T-helper 2 cell treated with Interferon-gamma antibody and Interleukin-4, amounts not matched to agents 5 μg/mL and 100 μg/mL, for 36 hours (primary cell): ENCODE measurements around the gene CITED4.
A peak's percentile ranks its signal among the peaks of the same experiment; 100 is the strongest.

Source experiments
- DNase-seq: peaks from one replicate; pipeline ENCODE4 v3.0.0; 2021; ENCODE audit warnings: low spot score
- H3K27ac Mint-ChIP-seq: one replicate; pipeline ENCODE4 v1.8.0; 2021; ENCODE audit warnings: mild to moderate bottlenecking, mixed read lengths
- H3K27me3 Mint-ChIP-seq: one replicate; pipeline ENCODE4 v1.8.0; 2021; ENCODE audit warnings: low read depth, mixed read lengths
- H3K36me3 Mint-ChIP-seq: one replicate; pipeline ENCODE4 v1.8.0; 2021; ENCODE audit warnings: low read depth, mixed read lengths
- H3K4me1 Mint-ChIP-seq: one replicate; pipeline ENCODE4 v1.8.0; 2021; ENCODE audit warnings: low read depth, mixed read lengths
- H3K4me3 Mint-ChIP-seq: one replicate; pipeline ENCODE4 v1.8.0; 2022; ENCODE audit warnings: mild to moderate bottlenecking, moderate library complexity, mixed read lengths
- H3K9me3 Mint-ChIP-seq: one replicate; pipeline ENCODE4 v1.8.0; 2021; ENCODE audit warnings: mixed read lengths

Gene CITED4

GRCh38 chr1:40853885-40854170, 8.3 kb downstream of the CITED4 start:
- DNase-seq = no peak
- H3K4me1 Mint-ChIP-seq = peaks cover 4% of the 10 kb centered on the region
- no peaks in the 10 kb centered on the region for H3K36me3 Mint-ChIP-seq

GRCh38 chr1:40853113-40853884, 8.9 kb downstream of the CITED4 start:
- peaks cover 10% of the 10 kb centered on the region for H3K27me3 Mint-ChIP-seq
- no peaks in the 10 kb centered on the region for H3K9me3 Mint-ChIP-seq
- H3K4me1 Mint-ChIP-seq = peaks cover 4% of the 10 kb centered on the region
- H3K27ac Mint-ChIP-seq = no peak overlapping the region
- no peak for DNase-seq
- H3K36me3 Mint-ChIP-seq = no peaks in the 10 kb centered on the region
- no peak overlapping the region for H3K4me3 Mint-ChIP-seq

More at GRCh38 chr1:40853885-40854170, 8.3 kb downstream of the CITED4 start:
- Mint-ChIP-seq H3K27me3 (peaks cover 15% of the 10 kb centered on the region), H3K9me3 (no peaks in the 10 kb centered on the region), H3K27ac (no peak overlapping the region), H3K4me3 (no peak overlapping the region)

- Mint-ChIP-seq H3K36me3 (no peaks in the 10 kb centered on the region), H3K27ac (no peak overlapping the region), H3K9me3 (no peaks in the 10 kb centered on the region), H3K27me3 (peaks cover 3% of the 10 kb centered on the region), H3K4me3 (no peak overlapping the region), H3K4me1 (peaks cover 7% of the 10 kb centered on the region)
- DNase-seq = no peak
Observed at GRCh38 chr1:40851643-40852042, 10.5 kb downstream of the CITED4 start.

- H3K9me3 Mint-ChIP-seq = no peaks in the 10 kb centered on the region
- no peaks in the 10 kb centered on the region for H3K36me3 Mint-ChIP-seq
- DNase-seq = peak; percentile 65
- peak overlapping the region; percentile 35 for H3K4me3 Mint-ChIP-seq
- H3K27ac Mint-ChIP-seq = peak overlapping the region; percentile 49
- peaks cover 3% of the 10 kb centered on the region for H3K27me3 Mint-ChIP-seq
- peaks cover 12% of the 10 kb centered on the region for H3K4me1 Mint-ChIP-seq
Observed at GRCh38 chr1:40849801-40850592, 12.2 kb downstream of the CITED4 start.

DNA sequence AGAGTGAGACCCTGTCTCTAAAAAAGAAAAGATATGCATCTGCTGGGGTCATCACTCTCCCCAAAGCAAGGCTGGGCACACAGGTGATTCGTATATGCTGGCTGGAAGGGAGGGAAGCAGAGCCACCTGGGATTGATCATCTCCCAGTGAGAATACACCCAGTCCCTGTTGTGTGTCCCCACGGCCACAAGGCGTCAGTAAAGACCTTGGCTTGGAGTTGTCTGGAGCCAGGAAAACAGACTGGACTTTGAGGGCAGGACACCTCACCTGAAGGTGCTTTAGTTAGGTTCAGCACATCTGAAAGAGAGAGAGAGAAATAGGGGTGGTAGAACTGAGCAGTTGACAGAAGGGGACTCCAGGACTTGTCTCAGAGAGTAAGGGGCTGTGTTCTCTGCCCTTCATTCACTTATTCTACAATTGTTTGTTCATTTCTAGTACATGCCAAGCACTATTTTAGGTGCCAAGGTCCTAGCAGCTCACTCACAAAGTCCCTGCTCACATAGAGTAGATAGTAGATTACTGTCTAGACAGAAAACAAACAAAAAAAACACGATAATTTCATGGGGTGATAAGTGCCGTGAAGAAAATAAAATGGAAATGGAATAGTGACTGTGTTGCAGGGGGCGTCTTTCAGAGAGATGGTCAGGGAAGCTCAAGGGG, 13.5 kb downstream of the CITED4 start:
- Mint-ChIP-seq H3K4me3 (no peak overlapping the region), H3K27ac (no peak overlapping the region), H3K36me3 (no peaks in the 10 kb centered on the region), H3K27me3 (peaks cover 3% of the 10 kb centered on the region), H3K9me3 (no peaks in the 10 kb centered on the region), H3K4me1 (peaks cover 15% of the 10 kb centered on the region)
- DNase-seq = no peak

- Mint-ChIP-seq H3K4me1 (peaks cover 15% of the 10 kb centered on the region), H3K27ac (no peak overlapping the region), H3K9me3 (no peaks in the 10 kb centered on the region), H3K27me3 (no peaks in the 10 kb centered on the region), H3K4me3 (no peak overlapping the region), H3K36me3 (no peaks in the 10 kb centered on the region)
- no peak for DNase-seq
Observed at GRCh38 chr1:40847023-40847745, 15.0 kb downstream of the CITED4 start.

DNA sequence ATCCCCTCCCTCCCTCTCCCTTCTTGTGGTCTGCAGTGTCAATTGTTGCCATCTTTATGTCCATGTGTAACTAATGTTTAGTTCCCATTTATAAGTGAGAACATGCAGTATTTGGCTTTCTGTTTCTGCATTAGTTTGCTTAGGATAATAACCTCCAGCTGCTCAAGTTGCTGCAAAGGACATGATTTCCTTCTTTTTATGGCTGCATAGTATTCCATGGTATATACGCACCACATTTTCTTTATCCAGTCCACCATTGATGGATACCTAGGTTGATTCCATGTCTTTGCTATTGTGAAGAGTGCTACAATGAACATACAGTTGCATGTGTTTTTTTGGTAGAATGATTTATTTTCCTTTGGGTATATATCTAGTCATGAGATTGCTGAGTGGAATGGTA, 16.3 kb downstream of the CITED4 start:
- Mint-ChIP-seq H3K27ac (no peak overlapping the region), H3K4me3 (no peak overlapping the region), H3K27me3 (no peaks in the 10 kb centered on the region), H3K36me3 (no peaks in the 10 kb centered on the region), H3K4me1 (peaks cover 21% of the 10 kb centered on the region), H3K9me3 (no peaks in the 10 kb centered on the region)
- no peak for DNase-seq

- H3K4me3 Mint-ChIP-seq = peak overlapping the region; percentile 52
- no peaks in the 10 kb centered on the region for H3K36me3 Mint-ChIP-seq
- peak overlapping the region; percentile 60 for H3K27ac Mint-ChIP-seq
- no peaks in the 10 kb centered on the region for H3K27me3 Mint-ChIP-seq
- H3K4me1 Mint-ChIP-seq = peaks cover 28% of the 10 kb centered on the region
- peak; percentile 25 for DNase-seq
- no peaks in the 10 kb centered on the region for H3K9me3 Mint-ChIP-seq
Observed at GRCh38 chr1:40844887-40845878, 17.0 kb downstream of the CITED4 start.

GRCh38 chr1:40844079-40844478, 18.1 kb downstream of the CITED4 start:
- Mint-ChIP-seq H3K4me3 (no peak overlapping the region), H3K36me3 (no peaks in the 10 kb centered on the region), H3K4me1 (peaks cover 30% of the 10 kb centered on the region), H3K9me3 (no peaks in the 10 kb centered on the region), H3K27ac (no peak overlapping the region), H3K27me3 (no peaks in the 10 kb centered on the region)
- no peak for DNase-seq

DNA sequence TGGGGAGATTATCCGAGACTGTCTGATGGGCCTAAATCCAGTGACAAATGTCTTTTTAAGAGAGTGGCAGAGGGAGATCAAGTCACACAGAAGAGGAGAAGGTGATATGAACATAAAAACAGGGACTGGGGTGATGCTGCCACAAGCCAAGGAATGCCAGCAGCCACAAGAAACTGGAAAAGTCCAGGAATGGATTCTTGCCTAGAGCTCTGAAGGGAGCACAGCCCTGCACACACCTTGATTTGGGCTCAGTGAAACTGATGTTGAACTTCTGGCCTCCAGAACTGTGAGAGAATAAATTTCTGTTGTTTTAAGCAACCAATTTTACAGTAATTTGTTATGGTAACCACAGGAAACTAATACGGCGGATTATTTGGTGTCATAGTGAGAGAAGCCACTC, 19.5 kb downstream of the CITED4 start:
- Mint-ChIP-seq H3K27ac (no peak overlapping the region), H3K36me3 (no peaks in the 10 kb centered on the region), H3K4me1 (peaks cover 30% of the 10 kb centered on the region), H3K4me3 (no peak overlapping the region), H3K9me3 (no peaks in the 10 kb centered on the region), H3K27me3 (no peaks in the 10 kb centered on the region)
- DNase-seq = no peak

DNA sequence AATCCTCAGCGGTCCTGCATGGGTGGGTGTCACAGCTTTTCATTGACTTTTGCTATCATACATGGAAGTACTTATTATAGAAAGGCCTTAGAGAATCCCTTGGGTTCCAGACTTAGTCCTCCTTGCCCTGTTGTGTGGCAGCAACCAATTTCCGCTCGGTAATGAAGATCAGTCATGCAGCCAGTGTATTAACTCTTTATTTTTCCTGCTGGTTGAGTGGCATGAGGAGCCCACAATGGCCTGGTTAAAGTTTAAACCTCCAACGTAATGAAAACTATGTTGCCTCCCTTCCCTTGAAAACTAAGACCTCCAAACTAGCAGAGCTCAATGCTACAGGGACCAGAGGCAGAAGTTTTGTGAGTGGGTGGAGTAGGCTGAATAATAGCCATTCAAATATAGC, 20.0 kb downstream of the CITED4 start:
- Mint-ChIP-seq H3K4me1 (peaks cover 30% of the 10 kb centered on the region), H3K27ac (no peak overlapping the region), H3K36me3 (no peaks in the 10 kb centered on the region), H3K27me3 (no peaks in the 10 kb centered on the region), H3K9me3 (no peaks in the 10 kb centered on the region), H3K4me3 (no peak overlapping the region)
- no peak for DNase-seq

GRCh38 chr1:40841602-40842001, 20.6 kb downstream of the CITED4 start:
- no peak for DNase-seq
- H3K4me1 Mint-ChIP-seq = peaks cover 28% of the 10 kb centered on the region
- H3K36me3 Mint-ChIP-seq = no peaks in the 10 kb centered on the region
- H3K27ac Mint-ChIP-seq = no peak overlapping the region
- no peaks in the 10 kb centered on the region for H3K9me3 Mint-ChIP-seq
- no peak overlapping the region for H3K4me3 Mint-ChIP-seq
- no peaks in the 10 kb centered on the region for H3K27me3 Mint-ChIP-seq
